NB4 (cell line): ENCODE measurements around the gene SLC19A1.

Experiments used
- MYC ChIP-seq: IDR thresholded peaks from 2 replicates; pipeline ENCODE4 v1.6.1; 2011; ENCODE audit warnings: low read depth, low read length
- POLR2A ChIP-seq: IDR thresholded peaks from 2 replicates; pipeline ENCODE4 v1.6.1; 2011; ENCODE audit warnings: mild to moderate bottlenecking; ENCODE audit not compliant: insufficient read length; ENCODE audit errors: extremely low read depth
- TF ChIP-seq, protein P1 (sequence below): IDR thresholded peaks from one replicate; pipeline ENCODE4 v1.5.1; 2012; ENCODE audit warnings: low read depth, low read length

DNA sequence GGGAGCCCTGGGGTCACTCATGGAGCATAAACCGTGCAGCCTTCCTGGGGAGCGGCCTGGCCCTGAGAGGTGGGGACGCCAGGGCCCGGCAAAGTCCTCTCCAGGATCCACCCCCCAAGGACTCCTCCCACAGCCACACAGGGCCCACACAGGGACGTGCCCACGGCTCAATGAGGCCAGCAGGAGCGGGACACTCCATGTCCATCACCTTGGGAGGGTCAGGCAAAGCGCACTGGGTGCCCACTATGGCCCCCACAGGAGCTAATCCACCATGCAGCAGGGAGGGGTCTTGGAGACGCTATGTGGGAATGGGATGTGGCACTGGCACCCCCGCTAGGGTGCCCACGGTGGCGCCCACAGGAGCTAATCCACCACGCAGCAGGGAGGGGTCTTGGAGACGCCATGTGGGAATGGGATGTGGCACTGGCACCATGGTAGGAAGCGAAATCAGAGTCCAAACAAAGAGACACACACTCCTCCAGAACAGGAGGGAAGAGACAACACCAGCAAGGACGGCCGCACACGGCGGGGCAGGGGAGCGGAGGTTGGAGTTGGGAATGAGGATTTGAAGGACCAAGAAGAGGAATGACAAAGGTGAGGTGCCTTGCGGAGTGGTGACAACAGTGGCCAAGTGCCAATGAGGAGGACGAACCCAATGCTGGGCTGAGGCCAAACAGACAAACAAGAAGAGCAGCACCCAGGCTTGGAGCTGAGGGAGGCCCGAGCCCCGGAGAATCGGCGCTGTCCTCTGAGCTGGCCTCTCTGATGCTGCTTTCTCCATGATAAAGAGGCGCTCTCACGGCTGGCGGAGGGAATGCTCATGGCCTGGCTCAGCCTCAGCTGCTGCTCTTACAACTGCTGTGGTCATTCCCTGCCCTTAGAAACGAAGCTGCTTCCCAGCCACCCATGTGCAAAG is 18.1 kb upstream of the SLC19A1 start:
- TF ChIP-seq, protein P1, sequence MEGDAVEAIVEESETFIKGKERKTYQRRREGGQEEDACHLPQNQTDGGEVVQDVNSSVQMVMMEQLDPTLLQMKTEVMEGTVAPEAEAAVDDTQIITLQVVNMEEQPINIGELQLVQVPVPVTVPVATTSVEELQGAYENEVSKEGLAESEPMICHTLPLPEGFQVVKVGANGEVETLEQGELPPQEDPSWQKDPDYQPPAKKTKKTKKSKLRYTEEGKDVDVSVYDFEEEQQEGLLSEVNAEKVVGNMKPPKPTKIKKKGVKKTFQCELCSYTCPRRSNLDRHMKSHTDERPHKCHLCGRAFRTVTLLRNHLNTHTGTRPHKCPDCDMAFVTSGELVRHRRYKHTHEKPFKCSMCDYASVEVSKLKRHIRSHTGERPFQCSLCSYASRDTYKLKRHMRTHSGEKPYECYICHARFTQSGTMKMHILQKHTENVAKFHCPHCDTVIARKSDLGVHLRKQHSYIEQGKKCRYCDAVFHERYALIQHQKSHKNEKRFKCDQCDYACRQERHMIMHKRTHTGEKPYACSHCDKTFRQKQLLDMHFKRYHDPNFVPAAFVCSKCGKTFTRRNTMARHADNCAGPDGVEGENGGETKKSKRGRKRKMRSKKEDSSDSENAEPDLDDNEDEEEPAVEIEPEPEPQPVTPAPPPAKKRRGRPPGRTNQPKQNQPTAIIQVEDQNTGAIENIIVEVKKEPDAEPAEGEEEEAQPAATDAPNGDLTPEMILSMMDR = no peak
- no peak for TF ChIP-seq POLR2A
- no peak for TF ChIP-seq MYC
